OCI-LY1 (cell line): Measurements from ENCODE around the gene ILF2.

ENCODE experiments used
- H2AFZ ChIP-seq: fragments of 200-600 bp; sonication (generic), shearing (Covaris generic); 2 replicates; pipeline ENCODE4 v1.6.0; 2014; ENCODE audit warnings: antibody characterized with exemption, mild to moderate bottlenecking, low read length
- H3F3A ChIP-seq: fragments of 200-600 bp; sonication (generic), shearing (Covaris generic); 2 replicates; pipeline ENCODE4 v1.6.0; 2014; ENCODE audit warnings: mild to moderate bottlenecking, antibody characterized with exemption, low read length, moderate library complexity; ENCODE audit not compliant: insufficient read depth
- H3K27ac ChIP-seq: fragments of 200-600 bp; sonication (generic); 2 replicates; pipeline ENCODE4 v1.5.1; 2014; ENCODE audit warnings: low read length, mixed run types, mild to moderate bottlenecking, low read depth; ENCODE audit not compliant: poor library complexity, severe bottlenecking
- H3K27me3 ChIP-seq: fragments of 200-600 bp; sonication (generic); 2 replicates; pipeline ENCODE4 v1.6.0; 2014; ENCODE audit warnings: antibody characterized with exemption, mild to moderate bottlenecking, low read length, moderate library complexity; ENCODE audit not compliant: insufficient read depth
- H3K36me3 ChIP-seq: fragments of 200-600 bp; sonication (generic); 2 replicates; pipeline ENCODE4 v1.6.1; 2014; ENCODE audit warnings: mild to moderate bottlenecking, antibody characterized with exemption, low read length, moderate library complexity, mixed read lengths; ENCODE audit not compliant: insufficient read depth
- H3K4me1 ChIP-seq: fragments of 200-600 bp; sonication (generic); 2 replicates; pipeline ENCODE4 v1.5.1; 2014; ENCODE audit warnings: mild to moderate bottlenecking, low read length, moderate library complexity; ENCODE audit not compliant: insufficient read depth, severe bottlenecking
- H3K4me2 ChIP-seq: fragments of 200-600 bp; sonication (generic), shearing (Covaris generic); 2 replicates; pipeline ENCODE4 v1.6.1; 2014; ENCODE audit warnings: low read length
- H3K4me3 ChIP-seq: fragments of 200-600 bp; sonication (generic); 2 replicates; pipeline ENCODE4 v1.5.1; 2014; ENCODE audit warnings: low read length, low read depth, mild to moderate bottlenecking, mixed read lengths; ENCODE audit not compliant: poor library complexity, severe bottlenecking
- H3K79me2 ChIP-seq: fragments of 200-600 bp; shearing (Covaris generic); 2 replicates; pipeline ENCODE4 v1.6.1; 2016; ENCODE audit warnings: mixed run types, low read length, mixed read lengths; ENCODE audit not compliant: insufficient read depth
- H3K9ac ChIP-seq: fragments of 200-600 bp; sonication (generic), shearing (Covaris generic); 2 replicates; pipeline ENCODE4 v1.6.1; 2014; ENCODE audit warnings: mild to moderate bottlenecking, low read length, mixed read lengths
- H3K9me2 ChIP-seq: fragments of 200-600 bp; sonication (generic), shearing (Covaris generic); 2 replicates; pipeline ENCODE4 v1.6.1; 2014; ENCODE audit warnings: low read depth, mild to moderate bottlenecking, low read length, mixed read lengths
- H3K9me3 ChIP-seq: fragments of 200-600 bp; shearing (Covaris generic); 2 replicates; pipeline ENCODE4 v1.6.1; 2014; ENCODE audit warnings: low read length, mixed read lengths
- H4K20me1 ChIP-seq: fragments of 200-600 bp; sonication (generic), shearing (Covaris generic); 2 replicates; pipeline ENCODE4 v1.6.0; 2016; ENCODE audit warnings: mild to moderate bottlenecking, low read length; ENCODE audit not compliant: insufficient read depth
- EZH2 ChIP-seq: fragments of 200-600 bp; sonication (generic), shearing (Covaris generic); IDR thresholded peaks from 2 replicates; pipeline ENCODE4 v1.8.0; 2017; ENCODE audit warnings: borderline replicate concordance, mixed run types, mild to moderate bottlenecking, antibody characterized with exemption, low read length, moderate library complexity, mixed read lengths
- TF ChIP-seq, protein P1 (sequence below): fragments of 200-600 bp; sonication (generic), shearing (Covaris generic); IDR thresholded peaks from 2 replicates; pipeline ENCODE4 v1.5.1; 2017; ENCODE audit warnings: mild to moderate bottlenecking, antibody characterized with exemption, low read length, moderate library complexity, mixed read lengths

The ILF2 gene

DNA sequence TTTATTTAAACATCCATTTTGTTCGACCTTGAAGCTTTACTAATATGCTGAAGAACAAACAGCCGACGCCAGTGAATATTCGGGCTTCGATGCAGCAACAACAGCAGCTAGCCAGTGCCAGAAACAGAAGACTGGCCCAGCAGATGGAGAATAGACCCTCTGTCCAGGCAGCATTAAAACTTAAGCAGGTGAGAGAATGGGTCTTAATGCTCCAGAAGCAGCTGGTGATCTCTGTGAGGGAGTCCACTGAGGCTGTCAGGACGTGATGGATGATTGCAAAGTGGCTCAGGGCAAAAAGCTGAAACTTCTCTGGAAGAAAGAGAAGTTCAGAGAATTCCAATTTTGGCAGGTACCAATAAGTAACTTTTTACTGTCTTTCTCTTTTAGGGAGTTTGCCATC is 32.5 kb downstream of the ILF2 start:
- Histone ChIP-seq H3K79me2 (peaks cover 6% of the 10 kb centered on the region; the same call in 1 of the 2 replicates), H3K4me3 (no peak overlapping the region), H3K9me2 (no peaks in the 10 kb centered on the region), H3K4me1 (peaks cover 14% of the 10 kb centered on the region), H3K27me3 (no peaks in the 10 kb centered on the region), H3K9me3 (no peaks in the 10 kb centered on the region), H3F3A (no peaks in the 10 kb centered on the region), H3K27ac (no peak overlapping the region), H4K20me1 (no peaks in the 10 kb centered on the region), H3K36me3 (peaks cover 75% of the 10 kb centered on the region), H2AFZ (no peak overlapping the region), H3K4me2 (no peak overlapping the region), H3K9ac (no peak overlapping the region)
- TF ChIP-seq, protein P1, sequence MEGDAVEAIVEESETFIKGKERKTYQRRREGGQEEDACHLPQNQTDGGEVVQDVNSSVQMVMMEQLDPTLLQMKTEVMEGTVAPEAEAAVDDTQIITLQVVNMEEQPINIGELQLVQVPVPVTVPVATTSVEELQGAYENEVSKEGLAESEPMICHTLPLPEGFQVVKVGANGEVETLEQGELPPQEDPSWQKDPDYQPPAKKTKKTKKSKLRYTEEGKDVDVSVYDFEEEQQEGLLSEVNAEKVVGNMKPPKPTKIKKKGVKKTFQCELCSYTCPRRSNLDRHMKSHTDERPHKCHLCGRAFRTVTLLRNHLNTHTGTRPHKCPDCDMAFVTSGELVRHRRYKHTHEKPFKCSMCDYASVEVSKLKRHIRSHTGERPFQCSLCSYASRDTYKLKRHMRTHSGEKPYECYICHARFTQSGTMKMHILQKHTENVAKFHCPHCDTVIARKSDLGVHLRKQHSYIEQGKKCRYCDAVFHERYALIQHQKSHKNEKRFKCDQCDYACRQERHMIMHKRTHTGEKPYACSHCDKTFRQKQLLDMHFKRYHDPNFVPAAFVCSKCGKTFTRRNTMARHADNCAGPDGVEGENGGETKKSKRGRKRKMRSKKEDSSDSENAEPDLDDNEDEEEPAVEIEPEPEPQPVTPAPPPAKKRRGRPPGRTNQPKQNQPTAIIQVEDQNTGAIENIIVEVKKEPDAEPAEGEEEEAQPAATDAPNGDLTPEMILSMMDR, result no peak
- no peak for TF ChIP-seq EZH2

DNA sequence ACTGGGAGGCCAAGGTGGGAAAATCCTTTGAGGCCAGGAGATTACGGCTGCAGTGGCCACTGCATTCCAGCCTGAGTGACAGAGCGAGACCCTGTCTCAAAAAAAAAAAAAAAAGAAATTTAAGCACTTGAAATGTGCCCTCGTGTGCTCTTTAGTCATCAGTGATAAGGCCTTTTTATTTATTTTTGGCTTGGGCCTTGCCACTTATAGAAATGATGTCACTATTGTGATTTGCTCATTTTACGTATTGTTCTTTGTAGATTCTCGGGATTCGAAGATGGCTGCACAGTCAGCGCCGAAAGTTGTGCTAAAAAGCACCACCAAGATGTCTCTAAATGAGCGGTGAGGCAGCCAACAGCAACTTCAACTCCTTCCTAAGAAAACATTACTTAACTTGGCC is 34.5 kb downstream of the ILF2 start:
- Histone ChIP-seq H3K27ac (peak overlapping the region; percentile 99), H3K36me3 (peaks cover 59% of the 10 kb centered on the region), H3K9ac (no peak overlapping the region; the same call in 1 of the 2 replicates), H3K9me3 (no peaks in the 10 kb centered on the region), H3K4me3 (peak overlapping the region; percentile 81), H4K20me1 (no peaks in the 10 kb centered on the region), H2AFZ (no peak overlapping the region), H3K79me2 (peaks cover 6% of the 10 kb centered on the region; the same call in 1 of the 2 replicates), H3F3A (no peaks in the 10 kb centered on the region), H3K4me2 (peak overlapping the region; percentile 65; the same call in 1 of the 2 replicates), H3K4me1 (peaks cover 17% of the 10 kb centered on the region), H3K27me3 (no peaks in the 10 kb centered on the region), H3K9me2 (no peaks in the 10 kb centered on the region)
- TF ChIP-seq EZH2, result no peak
- TF ChIP-seq, protein P1, result no peak

DNA sequence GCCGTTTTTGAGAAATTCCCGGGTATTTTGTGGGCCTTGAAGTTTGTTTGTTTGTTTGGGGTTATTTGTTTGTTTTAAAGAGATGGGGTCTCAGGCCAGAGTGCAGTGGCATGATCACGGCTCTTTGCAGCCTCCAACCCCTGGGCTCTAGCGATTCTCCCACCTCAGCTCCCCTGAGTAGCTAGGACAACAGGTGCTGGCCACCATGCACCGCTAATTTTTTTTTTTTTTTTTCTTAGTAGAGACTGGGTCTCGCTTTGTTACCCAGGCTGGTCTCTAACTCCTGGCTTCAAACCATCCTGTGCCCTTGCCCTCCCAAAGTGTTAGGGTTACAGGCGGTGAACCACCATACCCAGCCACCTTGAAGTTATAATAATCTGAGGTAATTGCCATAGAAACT is 34.9 kb downstream of the ILF2 start:
- peak overlapping the region; percentile 99 for H3K27ac ChIP-seq
- H3F3A ChIP-seq, result no peaks in the 10 kb centered on the region
- no peaks in the 10 kb centered on the region for H3K9me2 ChIP-seq
- peak overlapping the region; percentile 65 for H3K4me2 ChIP-seq
- H3K79me2 ChIP-seq, result peaks cover 6% of the 10 kb centered on the region; the same call in 1 of the 2 replicates
- H3K9me3 ChIP-seq, result no peaks in the 10 kb centered on the region
- H3K4me3 ChIP-seq, result peak overlapping the region; percentile 81
- no peaks in the 10 kb centered on the region for H4K20me1 ChIP-seq
- TF ChIP-seq, protein P1, result no peak
- no peak for TF ChIP-seq EZH2
- peak overlapping the region; percentile 96; the same call in 1 of the 2 replicates for H3K9ac ChIP-seq
- H2AFZ ChIP-seq, result no peak overlapping the region
- H3K36me3 ChIP-seq, result peaks cover 54% of the 10 kb centered on the region
- H3K4me1 ChIP-seq, result peaks cover 17% of the 10 kb centered on the region
- no peaks in the 10 kb centered on the region for H3K27me3 ChIP-seq
